GM19099 (cell line): ENCODE data around the gene HINT3.

Source experiments
- POLR2A ChIP-seq: IDR thresholded peaks from 3 replicates; pipeline ENCODE4 v1.6.1; 2011; ENCODE audit warnings: low read depth; ENCODE audit not compliant: insufficient read length; ENCODE audit errors: extremely low read depth

HINT3 gene

DNA sequence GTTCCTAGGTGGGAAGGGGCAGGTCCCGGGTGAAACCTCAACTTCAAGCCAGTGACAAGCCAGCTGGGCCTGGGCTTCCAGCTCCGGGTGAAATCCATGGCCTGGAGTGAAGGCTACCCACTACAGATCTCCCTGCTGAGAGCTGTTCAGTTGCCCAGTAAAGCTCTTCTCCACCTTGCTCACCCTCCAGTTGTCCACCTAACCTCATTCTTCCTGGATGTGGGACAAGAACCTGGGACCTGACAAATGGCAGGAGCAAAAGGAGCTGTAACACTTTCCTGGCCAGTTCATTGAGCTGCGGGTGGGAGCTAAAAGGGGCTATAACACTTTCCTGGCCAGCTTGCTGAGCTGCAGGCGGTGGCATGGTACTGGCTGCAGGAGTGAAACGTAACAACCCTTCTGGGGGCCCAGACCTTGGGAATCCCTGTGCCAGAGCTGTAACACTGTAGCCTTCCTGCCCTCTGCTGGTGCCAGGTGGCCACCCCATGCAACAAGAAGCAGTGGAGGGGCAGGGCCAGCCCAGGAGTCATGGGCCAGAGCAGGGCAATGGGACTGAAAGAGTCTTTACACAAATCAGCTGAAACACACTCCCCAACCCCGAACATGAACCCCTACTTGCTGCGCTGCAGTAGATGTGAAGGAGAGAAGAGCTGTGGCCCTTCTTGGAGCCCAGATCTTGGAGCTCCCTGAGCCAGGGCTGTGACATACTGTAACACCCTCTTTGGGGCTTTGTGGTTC lies 3.6 kb upstream of the HINT3 start:
- no peak for TF ChIP-seq POLR2A

DNA sequence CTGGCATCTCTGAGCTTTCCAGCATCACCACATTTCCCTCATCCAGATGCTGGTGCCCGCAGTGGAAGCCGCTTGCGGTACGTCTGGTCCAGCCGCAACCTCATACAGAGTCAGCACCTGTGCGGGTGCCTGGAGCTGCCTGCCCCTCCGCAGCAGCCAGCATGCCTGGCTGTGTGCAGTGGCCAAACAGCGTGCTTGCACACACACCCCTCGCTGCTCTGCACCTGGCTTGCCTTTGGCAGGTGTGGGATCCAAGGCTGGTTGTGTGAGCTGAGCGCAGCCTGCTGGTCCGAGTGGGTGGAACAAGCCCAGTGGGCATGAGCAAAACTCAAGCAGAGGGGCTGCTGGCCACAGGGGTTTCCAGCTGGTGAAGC lies 3.1 kb upstream of the HINT3 start:
- no peak for TF ChIP-seq POLR2A

DNA sequence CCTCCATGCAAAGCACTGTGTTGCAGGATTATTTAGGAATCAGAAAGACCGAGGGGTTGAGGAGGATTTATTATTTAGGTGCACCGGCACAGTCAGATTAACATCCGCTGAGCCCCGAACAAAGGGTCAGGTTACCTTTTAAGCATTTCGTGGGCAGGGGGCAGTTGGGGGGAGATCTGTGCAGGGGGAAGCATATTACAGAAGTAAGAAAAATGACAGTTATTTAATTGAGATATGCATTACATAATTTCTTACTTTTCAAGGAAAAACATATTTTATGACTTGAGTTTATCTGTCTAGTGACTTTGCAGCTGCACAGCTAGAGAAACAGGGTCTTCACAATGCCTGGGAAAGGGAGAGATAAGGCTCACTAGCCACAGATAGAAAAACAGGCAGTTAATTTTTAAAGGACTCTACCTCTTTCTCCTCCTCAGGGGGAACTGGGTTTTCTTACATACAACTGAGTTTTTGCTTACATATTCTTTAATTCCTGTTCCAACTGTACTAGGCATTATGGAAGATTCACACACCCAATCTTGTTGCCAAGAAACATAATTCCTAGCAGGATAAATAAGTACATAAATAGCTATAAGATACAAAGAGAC lies 1.7 kb upstream of the HINT3 start:
- no peak for TF ChIP-seq POLR2A

DNA sequence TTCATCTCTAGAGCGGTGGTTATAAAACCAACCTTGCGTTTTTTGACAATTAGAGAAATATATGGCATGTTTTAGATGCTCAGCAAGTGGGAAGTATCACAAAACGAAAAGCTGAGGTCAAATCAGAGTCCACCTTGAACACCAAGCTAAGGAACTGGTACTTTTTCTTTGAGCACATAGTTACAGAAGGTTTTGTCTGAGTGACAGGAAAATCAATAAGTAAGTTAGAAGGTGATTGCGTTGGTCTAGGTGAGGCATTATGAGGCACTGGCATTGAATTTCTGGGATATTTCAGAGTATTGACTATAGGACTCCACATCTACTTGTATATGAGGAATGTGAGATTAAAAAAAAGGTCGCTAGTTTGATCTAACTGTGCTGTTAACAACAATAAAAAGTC lies 597 bp upstream of the HINT3 start:
- no peak for TF ChIP-seq POLR2A

DNA sequence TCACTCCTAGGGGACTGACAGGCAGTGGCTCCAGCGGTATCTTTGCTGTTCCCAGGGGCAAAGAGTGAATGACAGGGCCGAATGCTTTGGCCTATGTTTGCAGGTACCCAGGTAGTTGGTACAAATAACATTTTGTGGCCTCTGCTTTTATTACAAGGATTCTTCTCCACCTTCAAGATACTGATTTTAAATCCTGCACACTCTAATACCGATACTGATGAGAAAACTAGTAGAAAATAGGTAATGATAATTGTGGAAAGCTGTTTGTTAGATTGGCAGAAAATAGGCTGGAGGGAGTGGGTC lies 772 bp downstream of the HINT3 start:
- no peak for TF ChIP-seq POLR2A

DNA sequence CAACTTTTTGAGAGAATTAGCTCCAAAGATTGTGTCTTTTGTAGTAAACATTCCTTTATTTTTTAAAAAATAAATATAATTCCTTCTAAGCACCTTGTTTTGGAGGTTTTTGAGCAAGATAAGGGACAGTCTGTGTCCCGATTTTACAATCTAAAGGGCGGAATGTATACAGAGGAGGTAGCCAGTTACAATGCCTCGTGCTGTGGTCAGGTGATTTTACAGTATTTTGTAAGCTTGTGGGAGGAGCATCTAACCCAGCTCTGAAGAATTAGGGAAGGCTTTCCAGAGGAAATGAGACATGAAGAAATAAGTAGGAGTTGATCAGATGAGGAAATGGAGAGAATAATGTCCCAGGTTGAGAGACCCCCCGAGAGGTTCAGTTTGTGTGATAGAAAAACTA lies 1.3 kb downstream of the HINT3 start:
- TF ChIP-seq POLR2A = no peak

DNA sequence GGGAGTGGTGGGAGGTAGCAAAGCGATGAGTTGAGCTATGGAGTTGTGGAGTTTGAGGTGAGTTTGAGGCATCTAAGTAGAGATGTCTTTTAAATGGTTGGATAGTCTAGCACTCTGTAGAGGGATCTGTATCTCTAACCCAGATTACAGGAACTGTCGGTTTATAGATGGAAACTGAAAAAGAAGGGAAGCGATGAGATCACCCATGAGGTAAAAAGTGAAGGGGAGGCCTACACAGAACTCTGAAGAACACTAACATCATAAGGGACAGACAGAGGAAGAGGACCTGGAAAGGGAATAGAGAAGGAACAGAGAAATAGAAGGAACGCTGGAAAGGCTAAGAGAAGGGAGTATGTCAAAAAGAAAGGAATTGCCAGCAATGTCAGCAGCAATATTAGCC lies 2.5 kb downstream of the HINT3 start:
- no peak for TF ChIP-seq POLR2A

DNA sequence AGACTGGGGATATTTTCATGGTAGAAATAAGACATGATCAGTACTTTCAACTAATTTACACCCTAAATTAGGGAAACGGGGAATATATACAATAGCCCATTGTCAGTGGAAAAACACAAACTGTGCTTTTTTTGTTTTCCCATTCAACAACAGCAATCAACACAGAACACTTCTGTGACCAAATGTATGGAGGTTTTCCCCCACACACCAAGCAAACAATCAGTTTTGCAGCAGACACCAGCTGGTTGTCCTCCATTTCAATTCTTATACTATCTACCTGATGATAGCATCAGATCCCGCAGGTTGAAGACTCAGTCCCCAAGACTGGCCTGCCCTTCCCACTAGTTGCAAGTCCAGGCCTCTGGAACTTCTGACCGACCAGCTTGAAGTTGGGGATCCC lies 4.5 kb downstream of the HINT3 start:
- TF ChIP-seq POLR2A = no peak

DNA sequence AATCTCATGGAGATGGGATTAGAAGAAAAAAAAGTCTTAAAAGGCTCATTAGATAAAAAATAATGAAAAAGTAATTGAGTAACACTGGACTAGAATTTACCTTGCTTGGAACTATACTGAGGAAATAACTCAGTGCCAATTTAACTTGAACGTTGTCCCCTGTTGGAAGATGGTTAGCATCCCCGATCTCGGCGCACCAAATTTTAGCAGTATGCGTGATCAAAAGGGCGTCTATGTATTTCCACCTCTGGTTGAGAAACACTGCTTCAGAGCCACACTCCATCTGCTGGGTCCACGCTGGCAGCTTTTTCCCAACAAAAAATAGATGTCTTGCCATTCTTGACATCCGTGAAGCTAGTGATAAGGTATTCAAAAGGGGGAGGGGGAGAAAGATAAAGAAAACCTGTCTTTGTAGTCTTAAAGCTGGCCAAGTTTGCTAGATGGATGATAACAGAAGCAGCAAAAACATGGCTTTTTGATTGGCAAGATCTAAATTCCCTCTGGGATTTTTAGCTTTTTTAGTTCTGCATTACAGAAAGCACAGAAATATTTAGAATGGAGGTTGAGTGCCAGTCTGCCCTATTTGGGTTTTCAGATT lies 6.4 kb downstream of the HINT3 start:
- no peak for TF ChIP-seq POLR2A

DNA sequence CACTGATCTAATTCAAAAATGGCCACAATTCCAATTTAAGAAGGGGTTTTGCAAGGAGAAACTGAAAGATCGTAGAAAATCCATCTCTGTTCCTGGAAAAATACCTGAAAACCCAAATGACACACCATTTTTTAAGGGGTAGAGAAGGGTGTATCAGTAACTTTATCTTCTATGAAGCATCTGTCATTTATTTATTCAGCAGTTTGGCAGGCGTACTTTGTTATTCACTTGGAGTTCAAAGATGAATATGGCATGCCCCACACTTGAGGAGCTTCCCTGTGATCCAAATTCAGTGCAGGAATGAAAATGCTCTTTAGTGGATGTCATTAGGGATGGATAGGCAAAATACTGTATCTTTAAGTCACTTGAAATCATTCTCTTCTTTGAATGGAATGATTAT lies 7.2 kb downstream of the HINT3 start:
- no peak for TF ChIP-seq POLR2A

DNA sequence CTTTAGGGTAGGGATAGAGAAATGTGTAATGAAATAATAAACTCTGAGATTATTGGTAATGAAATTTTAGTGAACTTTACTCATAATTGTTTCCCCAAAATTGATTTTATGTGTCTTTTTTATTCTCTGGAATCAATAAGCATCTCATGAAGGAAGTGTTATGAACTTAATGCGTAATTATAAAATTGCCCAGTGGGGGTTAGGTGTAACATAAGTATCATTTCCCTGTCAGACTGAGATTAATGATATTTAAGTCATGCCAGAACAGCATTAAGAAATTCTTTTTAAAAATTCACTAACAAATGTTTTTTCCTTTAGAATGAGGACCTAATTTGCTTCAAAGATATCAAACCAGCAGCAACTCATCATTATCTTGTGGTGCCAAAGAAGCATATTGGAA lies 10.0 kb downstream of the HINT3 start:
- TF ChIP-seq POLR2A = no peak

DNA sequence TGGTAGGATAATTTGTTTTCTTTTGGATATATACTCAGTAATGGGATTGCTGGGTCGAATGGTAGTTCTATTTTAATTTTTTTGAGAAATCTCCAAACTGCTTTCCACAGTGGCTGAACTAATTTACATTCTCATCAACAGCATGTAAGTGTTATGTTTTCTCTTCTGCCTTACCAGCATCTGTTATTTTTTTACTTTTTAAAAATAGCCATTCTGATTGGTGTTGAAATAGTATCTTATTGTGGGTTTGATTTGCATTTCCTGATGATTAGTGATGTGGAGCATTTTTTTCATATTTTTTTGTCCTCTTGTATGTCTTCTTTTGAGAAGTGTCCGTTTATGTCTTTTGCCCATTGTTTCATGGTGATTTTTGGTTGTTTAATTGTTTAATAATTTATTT lies 11.9 kb downstream of the HINT3 start:
- TF ChIP-seq POLR2A = no peak

DNA sequence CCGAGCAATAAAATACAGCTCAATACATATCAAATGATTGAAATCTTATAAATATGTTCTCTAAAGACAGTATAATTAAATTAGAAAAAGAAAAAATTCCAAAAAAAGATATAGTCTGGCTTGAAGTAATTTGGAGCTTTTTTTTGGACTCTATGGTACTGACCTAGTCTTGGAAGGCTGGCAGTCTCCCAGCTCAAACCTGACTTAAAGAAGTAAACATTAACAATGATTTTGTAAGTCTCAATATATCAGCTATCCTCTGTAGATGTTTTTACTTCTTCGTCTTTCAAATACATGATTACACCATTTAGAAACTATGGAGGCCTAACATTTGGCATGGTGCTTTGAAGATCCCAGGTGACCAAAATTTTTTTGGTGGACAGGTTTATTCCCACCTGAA lies 14.2 kb downstream of the HINT3 start:
- no peak for TF ChIP-seq POLR2A

DNA sequence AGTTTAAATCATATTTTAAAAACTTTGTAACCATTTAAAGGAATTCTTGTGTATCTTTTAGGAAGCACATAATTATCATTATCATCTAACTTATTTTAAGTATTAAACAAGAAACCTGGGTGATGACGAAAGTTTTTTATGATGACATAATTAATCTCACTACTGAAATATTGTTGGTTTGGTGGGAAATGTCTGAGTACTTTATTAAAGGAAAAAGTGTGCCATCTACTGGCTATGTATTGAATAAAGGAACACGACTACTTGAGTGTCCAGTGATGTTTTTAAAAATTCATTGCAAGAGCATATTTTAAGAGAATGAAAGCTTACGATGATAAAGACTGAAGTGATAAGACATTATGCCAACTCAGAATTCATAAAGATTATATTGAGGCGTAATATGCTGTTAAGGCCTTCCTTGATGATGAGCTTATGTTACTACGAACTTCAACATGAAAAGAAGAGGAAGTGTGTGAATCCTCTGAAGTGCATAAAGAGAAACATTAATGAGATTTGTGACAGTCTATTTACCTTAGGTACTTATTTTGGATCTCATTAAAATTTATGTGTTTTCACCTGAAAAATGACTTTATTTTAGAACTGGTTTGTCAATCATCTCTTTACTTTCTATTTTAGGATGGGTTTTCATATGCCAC lies 17.8 kb downstream of the HINT3 start:
- TF ChIP-seq POLR2A = no peak

DNA sequence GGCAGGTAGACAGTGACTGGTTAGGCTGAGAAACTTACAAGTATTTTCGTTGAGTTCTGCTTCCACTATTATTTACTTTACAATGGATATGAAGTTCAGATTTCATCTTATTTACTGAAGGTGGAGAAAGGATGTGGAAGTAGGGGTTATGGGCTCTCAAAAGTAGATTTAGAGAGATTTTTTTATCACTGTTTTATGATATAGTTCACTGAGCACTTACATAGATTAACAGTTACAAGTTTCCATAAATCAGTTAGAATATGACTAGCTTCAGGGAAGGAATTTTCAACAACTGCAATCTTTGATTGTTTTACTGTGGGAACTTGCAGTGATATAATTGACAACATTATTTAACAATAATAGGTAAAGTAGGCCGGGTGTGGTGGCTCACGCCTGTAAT lies 22.5 kb downstream of the HINT3 start:
- TF ChIP-seq POLR2A = no peak

DNA sequence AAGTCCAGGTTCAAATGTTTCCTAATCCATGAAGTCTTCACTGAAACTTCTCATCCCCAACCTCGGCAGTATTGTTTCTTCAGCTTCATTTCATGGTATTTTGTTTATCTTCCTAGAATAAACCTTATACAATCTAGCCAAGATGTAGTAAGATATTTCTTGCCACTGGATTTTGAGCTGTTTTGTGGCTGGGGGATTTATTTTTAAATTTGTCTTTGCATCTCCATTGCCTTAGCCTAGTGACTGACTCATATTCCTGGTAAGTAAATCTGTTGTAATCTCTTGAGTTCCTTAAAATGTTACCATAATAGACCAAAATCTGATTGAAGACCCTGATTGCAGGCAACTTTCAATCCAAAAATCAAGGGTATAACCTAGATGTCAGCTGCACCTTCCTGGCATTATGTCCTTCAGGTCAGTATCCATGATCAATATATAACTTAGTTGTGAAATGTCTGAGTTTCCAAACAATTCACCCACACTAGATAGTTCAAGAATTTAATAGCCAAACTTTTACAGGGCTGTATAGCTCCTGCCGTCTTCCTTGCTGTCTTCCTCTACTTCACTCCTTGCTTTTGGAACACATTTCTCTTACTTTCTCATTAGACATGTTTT lies 25.1 kb downstream of the HINT3 start:
- no peak for TF ChIP-seq POLR2A
